SK-N-SH treated with all-trans-retinoic acid at 6 μM for 48 hours (cell line): ENCODE measurements around the gene GJA9.

ENCODE experiments used
- ARNTL ChIP-seq: fragments of 450-650 bp; formaldehyde crosslinking; IDR thresholded peaks from 2 replicates; pipeline ENCODE4 v1.5.0; 2020; ENCODE audit warnings: low read depth, mild to moderate bottlenecking, moderate library complexity, borderline replicate concordance
- BACH2 ChIP-seq: fragments of 250-450 bp; sonication (Bioruptor Pico); IDR thresholded peaks from 2 replicates; pipeline ENCODE4 v1.9.0; 2021; ENCODE audit warnings: mild to moderate bottlenecking, borderline replicate concordance
- CSDC2 ChIP-seq: fragments of 250-450 bp; sonication (Bioruptor Pico); IDR thresholded peaks from 2 replicates; pipeline ENCODE4 v1.5.0; 2020; ENCODE audit warnings: mild to moderate bottlenecking, moderate library complexity
- CSRNP3 ChIP-seq: fragments of 250-450 bp; sonication (Bioruptor Pico); IDR thresholded peaks from 2 replicates; pipeline ENCODE4 v1.5.1; 2021; ENCODE audit warnings: mild to moderate bottlenecking, moderate library complexity
- RARB ChIP-seq: fragments of 250-450 bp; sonication (Bioruptor Pico); IDR thresholded peaks from 2 replicates; pipeline ENCODE4 v1.8.0; 2021; ENCODE audit warnings: mild to moderate bottlenecking, moderate library complexity
- SNAI2 ChIP-seq: fragments of 250-450 bp; sonication (Bioruptor Pico); IDR thresholded peaks from 2 replicates; pipeline ENCODE4 v1.5.0; 2020; ENCODE audit warnings: mild to moderate bottlenecking, moderate library complexity
- TOX ChIP-seq: fragments of 250-450 bp; sonication (Bioruptor Pico); IDR thresholded peaks from 2 replicates; pipeline ENCODE4 v1.8.0; 2021; ENCODE audit warnings: mild to moderate bottlenecking, moderate library complexity, borderline replicate concordance
- ZC3H10 ChIP-seq: fragments of 250-450 bp; sonication (Bioruptor Pico); IDR thresholded peaks from 2 replicates; pipeline ENCODE4 v1.5.1; 2021; ENCODE audit warnings: mild to moderate bottlenecking, moderate library complexity
- ZFP3 ChIP-seq: fragments of 250-450 bp; sonication (Bioruptor Pico); IDR thresholded peaks from 2 replicates; pipeline ENCODE4 v1.5.0; 2020; ENCODE audit warnings: mild to moderate bottlenecking, moderate library complexity
- ZFP30 ChIP-seq: fragments of 450-650 bp; formaldehyde crosslinking; IDR thresholded peaks from 2 replicates; pipeline ENCODE4 v1.5.0; 2022; ENCODE audit warnings: mild to moderate bottlenecking, moderate library complexity
- ZNF565 ChIP-seq: fragments of 450-650 bp; formaldehyde crosslinking; conservative IDR thresholded peaks from 2 replicates; pipeline ENCODE4 v1.5.0; 2020; ENCODE audit warnings: low read depth, mild to moderate bottlenecking, moderate library complexity
- TF ChIP-seq, protein P1 (sequence below): fragments of 250-450 bp; sonication (Bioruptor Pico); IDR thresholded peaks from 2 replicates; pipeline ENCODE4 v1.8.0; 2020; ENCODE audit warnings: mild to moderate bottlenecking, moderate library complexity, borderline replicate concordance
- TF ChIP-seq, protein P2 (sequence below): fragments of 250-450 bp; sonication (Bioruptor Pico); IDR thresholded peaks from 2 replicates; pipeline ENCODE4 v1.5.1; 2020; ENCODE audit warnings: low read depth, mild to moderate bottlenecking, moderate library complexity

DNA sequence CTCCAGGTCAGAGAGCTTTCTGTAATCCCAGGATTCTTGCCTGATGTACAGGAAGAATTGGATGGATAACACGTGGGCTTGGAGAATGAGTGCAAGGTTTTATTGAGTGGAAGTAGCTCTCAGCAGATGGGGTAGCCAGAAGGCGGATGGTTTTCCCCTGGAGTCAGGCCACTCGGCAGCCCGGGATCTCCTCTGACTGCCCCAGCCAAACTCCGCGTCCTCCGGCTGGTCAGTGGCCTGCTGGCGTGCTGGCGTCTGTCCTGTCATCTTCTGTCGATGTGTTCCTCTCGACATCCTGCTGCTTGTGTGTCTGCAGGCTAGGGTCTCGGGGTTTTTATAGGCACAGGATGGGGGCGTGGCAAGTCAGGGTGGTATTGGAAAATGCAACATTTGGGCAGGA, 27.4 kb upstream of the GJA9 start:
- no peak for TF ChIP-seq CSDC2 (CRISPR knock-in tag)
- no peak for TF ChIP-seq ARNTL (CRISPR knock-in tag)
- TF ChIP-seq, protein P1, sequence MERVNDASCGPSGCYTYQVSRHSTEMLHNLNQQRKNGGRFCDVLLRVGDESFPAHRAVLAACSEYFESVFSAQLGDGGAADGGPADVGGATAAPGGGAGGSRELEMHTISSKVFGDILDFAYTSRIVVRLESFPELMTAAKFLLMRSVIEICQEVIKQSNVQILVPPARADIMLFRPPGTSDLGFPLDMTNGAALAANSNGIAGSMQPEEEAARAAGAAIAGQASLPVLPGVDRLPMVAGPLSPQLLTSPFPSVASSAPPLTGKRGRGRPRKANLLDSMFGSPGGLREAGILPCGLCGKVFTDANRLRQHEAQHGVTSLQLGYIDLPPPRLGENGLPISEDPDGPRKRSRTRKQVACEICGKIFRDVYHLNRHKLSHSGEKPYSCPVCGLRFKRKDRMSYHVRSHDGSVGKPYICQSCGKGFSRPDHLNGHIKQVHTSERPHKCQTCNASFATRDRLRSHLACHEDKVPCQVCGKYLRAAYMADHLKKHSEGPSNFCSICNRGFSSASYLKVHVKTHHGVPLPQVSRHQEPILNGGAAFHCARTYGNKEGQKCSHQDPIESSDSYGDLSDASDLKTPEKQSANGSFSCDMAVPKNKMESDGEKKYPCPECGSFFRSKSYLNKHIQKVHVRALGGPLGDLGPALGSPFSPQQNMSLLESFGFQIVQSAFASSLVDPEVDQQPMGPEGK, result no peak
- no peak for TF ChIP-seq TOX (CRISPR knock-in tag)
- TF ChIP-seq ZFP3 (CRISPR knock-in tag), result no peak
- no peak for TF ChIP-seq SNAI2 (CRISPR knock-in tag)
- no peak for TF ChIP-seq ZFP30 (CRISPR knock-in tag)
- TF ChIP-seq BACH2 (CRISPR knock-in tag), result no peak
- TF ChIP-seq RARB, result no peak
- TF ChIP-seq, protein P2, sequence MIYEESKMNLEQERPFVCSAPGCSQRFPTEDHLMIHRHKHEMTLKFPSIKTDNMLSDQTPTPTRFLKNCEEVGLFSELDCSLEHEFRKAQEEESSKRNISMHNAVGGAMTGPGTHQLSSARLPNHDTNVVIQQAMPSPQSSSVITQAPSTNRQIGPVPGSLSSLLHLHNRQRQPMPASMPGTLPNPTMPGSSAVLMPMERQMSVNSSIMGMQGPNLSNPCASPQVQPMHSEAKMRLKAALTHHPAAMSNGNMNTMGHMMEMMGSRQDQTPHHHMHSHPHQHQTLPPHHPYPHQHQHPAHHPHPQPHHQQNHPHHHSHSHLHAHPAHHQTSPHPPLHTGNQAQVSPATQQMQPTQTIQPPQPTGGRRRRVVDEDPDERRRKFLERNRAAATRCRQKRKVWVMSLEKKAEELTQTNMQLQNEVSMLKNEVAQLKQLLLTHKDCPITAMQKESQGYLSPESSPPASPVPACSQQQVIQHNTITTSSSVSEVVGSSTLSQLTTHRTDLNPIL (CRISPR knock-in tag), result no peak
- no peak for TF ChIP-seq CSRNP3
- TF ChIP-seq ZC3H10 (CRISPR knock-in tag), result no peak
- no peak for TF ChIP-seq ZNF565 (CRISPR knock-in tag)
